ENCODE data around the gene PTX3.

DNA sequence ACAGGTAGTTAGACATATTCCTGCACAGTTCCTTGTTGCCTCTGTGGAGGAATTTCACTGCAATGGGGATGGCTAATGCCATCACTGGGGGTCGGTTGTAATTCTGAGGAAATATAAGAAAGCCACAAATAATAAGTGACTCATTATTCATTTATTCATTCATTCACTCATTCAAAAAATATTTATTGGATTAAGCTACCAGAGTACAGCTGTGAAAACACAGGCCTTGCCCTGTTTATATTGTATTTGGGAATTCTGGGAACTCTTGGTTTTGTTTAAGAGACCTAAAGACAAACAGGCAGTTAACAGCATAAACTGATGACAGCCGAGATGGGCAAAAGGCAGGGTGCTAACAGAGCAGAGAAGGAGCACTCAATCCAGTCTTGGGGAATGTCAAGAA, 23.6 kb downstream of the PTX3 start:
- TF ChIP-seq EZH2 (IDR thresholded peaks at IDR 0.05; ENCODE audit: borderline replicate concordance, control insufficient read depth, low read depth, low read length), result no peak
- TF ChIP-seq SPI1 (IDR thresholded peaks at IDR 0.05; ENCODE audit: borderline replicate concordance, insufficient read depth, low read depth, low read length), result no peak
